Smooth muscle cell of the brain vasculature (primary cell): ENCODE data around the gene DGKB.

Source experiments
- DNase-seq: peaks from one replicate; pipeline ENCODE4 v3.0.0-alpha.2; 2012; ENCODE audit warnings: low read depth, low spot score

DGKB gene

GRCh38 chr7:14125998-14126397 is 776.6 kb downstream of the DGKB start:
- DNase-seq: no peak

GRCh38 chr7:14124716-14125115 is 777.8 kb downstream of the DGKB start:
- no peak for DNase-seq

- no peak for DNase-seq
These were observed 778.6 kb downstream of the DGKB start for GRCh38 chr7:14123923-14124322.

- no peak for DNase-seq
These were observed 786.9 kb downstream of the DGKB start for GRCh38 chr7:14115701-14116100.

- no peak for DNase-seq
These were observed 797.7 kb downstream of the DGKB start for GRCh38 chr7:14104861-14105260.

GRCh38 chr7:14096159-14096558 is 806.4 kb downstream of the DGKB start:
- DNase-seq: no peak

GRCh38 chr7:14095233-14095950 is 807.2 kb downstream of the DGKB start:
- no peak for DNase-seq
